Glomerular visceral epithelial cell (primary cell): ENCODE measurements around the gene B9D2.

Experiments
- DNase-seq: peaks from one replicate; pipeline ENCODE4 v3.0.0-alpha.2; 2016; ENCODE audit errors: extremely low spot score

Gene B9D2

GRCh38 chr19:41309180-41310032, 54.5 kb downstream of the B9D2 start:
- no peak for DNase-seq

DNA sequence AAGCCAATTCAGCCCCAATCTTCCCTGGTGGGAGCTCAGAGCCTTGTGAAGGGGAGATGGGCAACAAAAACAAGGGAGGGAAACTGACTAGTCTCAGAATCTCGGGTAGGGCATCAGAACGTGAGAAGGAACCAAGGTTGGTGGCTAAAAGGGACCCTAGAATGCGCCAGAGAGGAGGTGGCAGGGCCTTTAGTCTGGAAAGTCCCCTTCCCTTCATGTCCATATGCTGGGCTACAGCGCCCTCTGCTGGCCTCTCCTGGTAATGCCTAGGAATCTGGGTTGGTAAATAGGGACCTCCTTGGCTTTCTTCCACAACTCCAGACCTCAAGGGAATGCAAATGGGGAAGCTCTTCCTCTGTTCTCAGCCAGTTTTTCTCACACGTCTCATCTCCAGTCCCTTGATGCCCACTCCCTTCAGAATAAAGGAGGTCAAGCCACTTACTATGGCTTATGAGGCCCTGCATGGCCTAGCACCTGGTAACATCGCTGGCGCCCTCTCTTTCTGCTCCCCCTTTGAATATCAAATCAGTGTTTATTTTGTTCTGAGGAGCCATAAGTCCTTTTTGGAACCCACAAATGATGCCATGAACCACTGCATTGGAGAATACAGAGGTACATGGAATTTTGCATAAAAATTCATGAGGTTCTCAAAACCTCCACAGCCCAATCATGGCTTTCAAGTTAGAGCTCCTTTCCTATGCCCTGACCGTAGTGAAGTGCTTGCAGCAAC, 55.3 kb downstream of the B9D2 start:
- DNase-seq, result peak; percentile 93

GRCh38 chr19:41307954-41308449, 55.9 kb downstream of the B9D2 start:
- no peak for DNase-seq

- DNase-seq, result no peak
Measured at GRCh38 chr19:41307090-41307875, 56.7 kb downstream of the B9D2 start.

DNA sequence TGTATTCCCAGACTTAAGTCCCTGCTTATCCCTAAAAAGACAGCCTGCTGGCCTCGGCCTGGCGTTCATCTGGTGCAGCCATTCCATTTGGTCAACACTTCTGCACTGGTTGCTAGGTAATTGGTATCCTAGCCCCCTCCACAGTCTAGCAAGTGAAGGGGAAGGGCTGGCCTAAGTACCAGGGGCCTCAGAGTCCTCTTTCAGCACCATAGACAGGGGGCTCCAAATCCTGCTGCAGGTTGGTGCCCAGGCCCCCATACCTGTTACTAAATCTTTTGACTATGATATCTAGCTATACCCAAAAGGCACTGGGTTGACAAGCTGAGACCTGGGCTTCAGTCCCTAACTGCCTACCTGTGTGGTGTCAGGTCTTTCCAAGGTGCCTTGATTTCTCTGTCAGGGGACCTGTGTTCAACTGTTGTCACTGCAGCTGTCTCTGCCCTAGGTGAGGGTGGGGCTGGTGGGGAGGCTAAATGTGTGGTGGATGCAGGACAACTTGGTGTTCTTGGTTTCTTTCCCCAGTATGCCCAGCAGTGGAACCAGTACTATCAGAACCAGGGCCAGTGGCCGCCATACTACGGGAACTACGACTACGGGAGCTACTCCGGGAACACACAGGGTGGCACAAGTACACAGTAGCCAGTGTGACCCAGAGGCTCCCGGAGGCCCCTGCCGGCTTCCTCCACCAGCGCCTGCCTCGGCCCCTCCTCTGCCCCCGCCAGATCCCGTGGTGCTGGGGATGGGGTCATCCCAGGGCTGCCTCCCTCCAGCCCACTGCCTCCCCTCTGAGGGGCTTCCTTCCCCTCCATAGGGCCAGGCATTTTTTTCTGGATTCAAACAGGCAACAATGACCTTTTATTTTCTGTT, 57.8 kb downstream of the B9D2 start:
- no peak for DNase-seq

GRCh38 chr19:41304706-41305483, 59.1 kb downstream of the B9D2 start:
- no peak for DNase-seq
